ENCODE data around the gene EMP2.

EMP2 gene

DNA sequence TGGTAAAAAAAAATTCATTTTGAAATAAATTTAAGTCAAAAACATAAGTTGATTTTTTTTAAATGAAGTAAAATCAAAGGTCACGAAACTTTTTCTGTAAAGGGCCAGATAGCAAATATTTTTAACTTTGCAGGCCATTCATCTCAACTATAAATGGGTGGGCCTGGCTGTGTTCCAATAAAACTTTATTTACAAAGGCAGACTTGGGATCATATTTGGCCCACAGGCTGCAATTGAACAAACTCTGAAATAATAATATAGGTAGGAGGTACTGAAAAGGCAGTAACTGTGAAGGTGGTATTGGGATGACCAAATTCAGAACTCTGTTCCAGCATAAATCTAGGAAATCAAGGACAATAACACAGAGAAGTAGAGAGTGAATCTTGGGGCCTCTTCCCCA lies 12.2 kb upstream of the EMP2 start:
- Histone ChIP-seq H3K36me3 (ENCODE audit: control insufficient read depth, insufficient read depth, low read length) (no peaks in the 10 kb centered on the region), H3K27ac (ENCODE audit: low read depth, low read length, severe bottlenecking) (no peak overlapping the region), H3K4me3 (ENCODE audit: extremely low read depth, insufficient read depth, low read length, poor library complexity, severe bottlenecking) (no peak overlapping the region), H3K4me1 (ENCODE audit: control insufficient read depth, insufficient read depth, low read length, poor library complexity, severe bottlenecking) (no peaks in the 10 kb centered on the region), H3K9me3 (ENCODE audit: control insufficient read depth, low read length) (no peaks in the 10 kb centered on the region)
- 80% methylated on average over 1 of the region's 1 CpG; no CpG with 5 or more reads in 1 of the 2 experiments for WGBS, 2 experiments (ENCODE audit: insufficient coverage in 2 of 2)

DNA sequence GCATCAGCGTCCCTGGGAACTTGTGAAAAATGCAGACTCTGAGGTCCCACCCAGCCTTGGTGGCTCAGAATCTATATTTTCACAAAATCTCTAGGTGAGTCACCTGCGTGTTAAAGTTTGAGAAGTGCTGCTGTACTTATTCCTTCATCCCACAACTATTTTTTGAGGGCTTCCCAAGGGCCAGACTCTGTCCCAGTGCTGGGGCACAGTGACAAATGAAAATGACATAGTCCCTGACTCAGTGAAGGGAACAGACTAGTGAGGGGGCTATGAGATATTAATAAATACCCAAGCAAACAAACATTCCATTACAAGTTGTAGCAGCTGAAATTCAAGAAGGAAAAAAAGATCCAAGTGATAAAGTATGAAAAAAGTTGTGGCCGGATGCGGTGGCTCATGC lies 9.9 kb upstream of the EMP2 start:
- H3K27ac ChIP-seq (ENCODE audit: low read depth, low read length, severe bottlenecking): no peak overlapping the region
- no peak overlapping the region for H3K4me3 ChIP-seq (ENCODE audit: extremely low read depth, insufficient read depth, low read length, poor library complexity, severe bottlenecking)
- H3K4me1 ChIP-seq (ENCODE audit: control insufficient read depth, insufficient read depth, low read length, poor library complexity, severe bottlenecking): peaks cover 4% of the 10 kb centered on the region

DNA sequence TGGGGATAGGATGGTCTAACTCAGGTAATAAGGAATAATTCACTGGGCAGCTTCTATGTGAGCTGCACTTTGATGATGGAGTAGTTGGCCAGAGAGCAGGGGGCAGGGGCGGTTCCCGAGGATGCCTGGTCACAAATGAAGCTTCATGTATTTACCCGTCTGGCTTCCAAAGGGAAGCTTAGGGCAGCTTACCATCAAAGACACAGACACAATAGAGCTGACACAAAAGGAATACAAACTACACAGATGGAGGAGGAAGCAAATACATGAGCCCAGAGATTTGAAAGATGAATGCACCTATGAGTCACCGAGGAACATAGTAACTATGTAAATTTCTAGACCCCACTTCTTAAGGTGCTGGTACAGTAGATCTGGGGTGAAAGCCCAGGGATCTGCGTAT lies 8.7 kb upstream of the EMP2 start:
- Histone ChIP-seq H3K9me3 (ENCODE audit: control insufficient read depth, low read length) (no peaks in the 10 kb centered on the region), H3K4me1 (ENCODE audit: control insufficient read depth, insufficient read depth, low read length, poor library complexity, severe bottlenecking) (peaks cover 10% of the 10 kb centered on the region), H3K4me3 (ENCODE audit: extremely low read depth, insufficient read depth, low read length, poor library complexity, severe bottlenecking) (no peak overlapping the region), H3K36me3 (ENCODE audit: control insufficient read depth, insufficient read depth, low read length) (no peaks in the 10 kb centered on the region), H3K27ac (ENCODE audit: low read depth, low read length, severe bottlenecking) (no peak overlapping the region)
- WGBS, 2 experiments (ENCODE audit: insufficient coverage in 2 of 2): 76 to 92% methylated on average over 2 of the region's 5 CpGs

More for the DNA sequence above, 9.9 kb upstream of the EMP2 start:
- 92 to 100% methylated on average over 2 to 3 of the region's 4 CpGs for WGBS, 2 experiments (ENCODE audit: insufficient coverage in 2 of 2)
- Histone ChIP-seq H3K9me3 (ENCODE audit: control insufficient read depth, low read length) (no peaks in the 10 kb centered on the region), H3K36me3 (ENCODE audit: control insufficient read depth, insufficient read depth, low read length) (no peaks in the 10 kb centered on the region)

DNA sequence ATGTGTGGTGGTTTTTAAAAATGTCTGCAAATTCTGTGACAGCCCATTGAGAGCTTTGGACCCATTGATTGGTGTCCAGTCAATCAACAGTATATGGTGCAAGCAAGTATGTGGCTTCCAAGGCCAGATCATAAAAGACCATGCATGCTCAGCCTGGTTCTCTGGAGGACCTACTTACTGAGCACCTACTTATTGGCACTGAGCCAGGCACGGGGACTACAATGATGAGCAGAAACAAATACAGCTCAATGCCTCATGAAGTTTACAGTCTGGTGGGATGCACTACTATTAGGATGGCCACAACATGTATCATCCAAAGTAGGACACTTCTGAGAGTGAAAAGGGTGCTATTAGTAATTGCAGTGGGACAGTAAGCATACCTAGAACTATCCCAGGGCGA lies 7.2 kb upstream of the EMP2 start:
- no peak overlapping the region for H3K4me3 ChIP-seq (ENCODE audit: extremely low read depth, insufficient read depth, low read length, poor library complexity, severe bottlenecking)
- peaks cover 10% of the 10 kb centered on the region for H3K4me1 ChIP-seq (ENCODE audit: control insufficient read depth, insufficient read depth, low read length, poor library complexity, severe bottlenecking)
- no peak overlapping the region for H3K27ac ChIP-seq (ENCODE audit: low read depth, low read length, severe bottlenecking)
- H3K9me3 ChIP-seq (ENCODE audit: control insufficient read depth, low read length): no peaks in the 10 kb centered on the region
- WGBS, 2 experiments (ENCODE audit: insufficient coverage in 2 of 2): 83 to 88% methylated on average over 1 of the region's 2 CpGs
- H3K36me3 ChIP-seq (ENCODE audit: control insufficient read depth, insufficient read depth, low read length): no peaks in the 10 kb centered on the region

DNA sequence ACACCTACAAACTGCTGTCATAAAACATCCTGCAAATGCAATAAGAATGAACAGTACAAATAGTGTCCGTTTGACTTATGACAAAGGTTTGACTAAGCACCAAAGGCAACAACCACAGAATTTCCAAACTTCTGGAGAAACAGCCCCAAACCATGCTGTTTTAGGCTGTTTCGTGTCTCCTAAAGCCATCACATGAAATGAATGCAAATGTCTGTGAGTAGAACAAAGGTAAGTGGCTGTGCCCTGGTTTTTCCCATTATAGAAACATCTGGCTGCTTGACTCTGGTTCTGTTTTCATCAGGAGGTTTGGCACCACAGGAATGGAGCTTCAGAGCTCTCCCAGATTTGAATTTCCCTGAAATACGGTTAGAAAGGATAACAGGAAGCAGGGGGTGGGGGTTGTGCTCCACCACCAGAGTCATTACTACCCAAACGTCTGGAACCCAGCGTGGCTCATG lies 4.6 kb upstream of the EMP2 start:
- WGBS, 2 experiments (ENCODE audit: insufficient coverage in 2 of 2): 70 to 100% methylated on average over 1 to 4 of the region's 5 CpGs
- H3K27ac ChIP-seq (ENCODE audit: low read depth, low read length, severe bottlenecking): no peak overlapping the region

DNA sequence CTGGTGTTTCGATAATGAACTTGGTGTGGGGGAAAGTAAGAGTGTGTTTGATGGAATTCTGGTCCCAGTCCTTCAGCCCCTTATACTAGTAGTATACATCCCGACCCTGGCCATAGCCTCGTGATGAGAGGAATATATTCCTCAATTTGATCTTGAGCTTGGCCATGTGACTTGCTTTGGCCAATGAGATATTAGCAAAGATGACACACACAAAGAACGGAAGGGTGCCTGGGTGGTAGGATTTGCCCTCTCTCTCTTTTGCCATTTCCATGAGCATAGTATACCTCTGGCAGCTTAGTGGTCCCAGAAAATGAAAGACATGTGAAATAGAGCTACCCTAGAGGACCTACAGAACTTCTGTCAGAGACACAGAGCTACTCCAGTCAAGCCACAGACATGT lies 2.9 kb upstream of the EMP2 start:
- H3K4me3 ChIP-seq (ENCODE audit: extremely low read depth, insufficient read depth, low read length, poor library complexity, severe bottlenecking): no peak overlapping the region
- WGBS, 2 experiments (ENCODE audit: insufficient coverage in 2 of 2): 86 to 100% methylated on average over 1 of the region's 4 CpGs
- H3K9me3 ChIP-seq (ENCODE audit: control insufficient read depth, low read length): no peaks in the 10 kb centered on the region
- H3K27ac ChIP-seq (ENCODE audit: low read depth, low read length, severe bottlenecking): no peak overlapping the region
- peaks cover 20% of the 10 kb centered on the region for H3K4me1 ChIP-seq (ENCODE audit: control insufficient read depth, insufficient read depth, low read length, poor library complexity, severe bottlenecking)
- H3K36me3 ChIP-seq (ENCODE audit: control insufficient read depth, insufficient read depth, low read length): no peaks in the 10 kb centered on the region

More for the DNA sequence above, 4.6 kb upstream of the EMP2 start:
- no peak overlapping the region for H3K4me3 ChIP-seq (ENCODE audit: extremely low read depth, insufficient read depth, low read length, poor library complexity, severe bottlenecking)
- H3K9me3 ChIP-seq (ENCODE audit: control insufficient read depth, low read length): no peaks in the 10 kb centered on the region
- no peaks in the 10 kb centered on the region for H3K36me3 ChIP-seq (ENCODE audit: control insufficient read depth, insufficient read depth, low read length)
- H3K4me1 ChIP-seq (ENCODE audit: control insufficient read depth, insufficient read depth, low read length, poor library complexity, severe bottlenecking): peaks cover 10% of the 10 kb centered on the region

DNA sequence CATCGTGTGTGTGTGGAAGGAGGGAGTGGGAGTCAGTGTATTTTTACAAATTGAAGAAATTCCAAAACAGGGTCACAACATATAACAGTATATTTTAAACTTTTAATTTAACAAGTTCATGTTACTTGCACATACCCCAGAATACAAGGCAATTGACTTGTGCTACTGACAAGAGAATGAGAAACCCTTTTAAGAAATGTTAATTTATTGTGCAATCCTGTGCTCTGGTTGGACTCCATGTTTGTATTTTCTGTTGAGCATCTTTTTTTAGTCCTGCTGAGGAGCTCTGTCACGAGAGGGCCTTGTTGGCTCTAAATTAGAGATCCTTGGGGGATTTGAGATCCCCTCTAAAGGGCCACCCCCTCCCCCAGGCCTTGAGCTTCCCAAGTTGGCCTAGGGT lies 1.1 kb upstream of the EMP2 start:
- no peaks in the 10 kb centered on the region for H3K36me3 ChIP-seq (ENCODE audit: control insufficient read depth, insufficient read depth, low read length)
- peaks cover 34% of the 10 kb centered on the region for H3K4me1 ChIP-seq (ENCODE audit: control insufficient read depth, insufficient read depth, low read length, poor library complexity, severe bottlenecking)
- no peak overlapping the region for H3K27ac ChIP-seq (ENCODE audit: low read depth, low read length, severe bottlenecking)
- 60% methylated on average over 1 of the region's 2 CpGs; no CpG with 5 or more reads in 1 of the 2 experiments for WGBS, 2 experiments (ENCODE audit: insufficient coverage in 2 of 2)
- no peak overlapping the region for H3K4me3 ChIP-seq (ENCODE audit: extremely low read depth, insufficient read depth, low read length, poor library complexity, severe bottlenecking)
- no peaks in the 10 kb centered on the region for H3K9me3 ChIP-seq (ENCODE audit: control insufficient read depth, low read length)

DNA sequence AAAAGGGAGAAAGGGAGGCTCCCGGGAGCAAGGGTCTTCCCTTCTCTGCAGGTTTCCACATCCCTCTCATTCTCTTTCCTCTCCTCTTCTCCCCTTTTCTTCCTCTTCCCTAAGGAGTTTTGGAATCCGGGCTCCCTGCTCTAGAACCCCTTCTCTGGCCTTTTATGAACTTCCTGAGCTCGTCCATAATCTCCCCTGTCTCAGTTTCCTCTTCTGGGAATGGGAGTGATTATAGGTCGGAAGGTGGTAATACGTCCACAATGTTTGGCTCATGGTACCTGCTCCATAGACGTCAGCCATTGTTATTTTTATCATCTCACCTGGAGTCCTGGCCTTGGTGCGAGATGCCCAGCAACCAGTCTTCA lies 467 bp upstream of the EMP2 start:
- Histone ChIP-seq H3K36me3 (ENCODE audit: control insufficient read depth, insufficient read depth, low read length) (no peaks in the 10 kb centered on the region), H3K4me1 (ENCODE audit: control insufficient read depth, insufficient read depth, low read length, poor library complexity, severe bottlenecking) (peaks cover 41% of the 10 kb centered on the region), H3K4me3 (ENCODE audit: extremely low read depth, insufficient read depth, low read length, poor library complexity, severe bottlenecking) (peak overlapping the region; percentile 63), H3K9me3 (ENCODE audit: control insufficient read depth, low read length) (no peaks in the 10 kb centered on the region), H3K27ac (ENCODE audit: low read depth, low read length, severe bottlenecking) (peak overlapping the region; percentile 49)
- WGBS, 2 experiments (ENCODE audit: insufficient coverage in 2 of 2): 42 to 70% methylated on average over 2 to 3 of the region's 7 CpGs

DNA sequence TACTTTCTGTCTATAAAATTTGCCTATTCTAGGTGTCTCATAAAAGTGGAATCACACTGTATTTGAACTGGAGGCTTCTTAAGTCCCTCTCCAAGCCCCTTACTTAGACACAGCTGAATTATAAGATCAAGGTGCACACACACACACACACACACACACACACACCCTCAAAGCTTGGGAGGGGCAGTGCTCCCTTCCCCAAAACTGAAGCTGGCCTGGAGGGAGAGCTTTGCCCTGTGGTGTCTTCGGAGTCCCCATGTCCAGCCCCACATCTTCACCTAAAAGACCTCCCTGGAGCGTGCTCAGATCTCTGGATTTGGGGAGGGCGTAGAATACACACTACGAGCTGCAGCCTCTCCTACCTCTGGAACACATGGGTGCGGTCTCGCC lies 828 bp downstream of the EMP2 start:
- Histone ChIP-seq H3K4me1 (ENCODE audit: control insufficient read depth, insufficient read depth, low read length, poor library complexity, severe bottlenecking) (peaks cover 37% of the 10 kb centered on the region), H3K36me3 (ENCODE audit: control insufficient read depth, insufficient read depth, low read length) (no peaks in the 10 kb centered on the region), H3K9me3 (ENCODE audit: control insufficient read depth, low read length) (no peaks in the 10 kb centered on the region), H3K4me3 (ENCODE audit: extremely low read depth, insufficient read depth, low read length, poor library complexity, severe bottlenecking) (peak overlapping the region; percentile 63), H3K27ac (ENCODE audit: low read depth, low read length, severe bottlenecking) (no peak overlapping the region)
- 8 to 11% methylated on average over 2 to 5 of the region's 6 CpGs for WGBS, 2 experiments (ENCODE audit: insufficient coverage in 2 of 2)

DNA sequence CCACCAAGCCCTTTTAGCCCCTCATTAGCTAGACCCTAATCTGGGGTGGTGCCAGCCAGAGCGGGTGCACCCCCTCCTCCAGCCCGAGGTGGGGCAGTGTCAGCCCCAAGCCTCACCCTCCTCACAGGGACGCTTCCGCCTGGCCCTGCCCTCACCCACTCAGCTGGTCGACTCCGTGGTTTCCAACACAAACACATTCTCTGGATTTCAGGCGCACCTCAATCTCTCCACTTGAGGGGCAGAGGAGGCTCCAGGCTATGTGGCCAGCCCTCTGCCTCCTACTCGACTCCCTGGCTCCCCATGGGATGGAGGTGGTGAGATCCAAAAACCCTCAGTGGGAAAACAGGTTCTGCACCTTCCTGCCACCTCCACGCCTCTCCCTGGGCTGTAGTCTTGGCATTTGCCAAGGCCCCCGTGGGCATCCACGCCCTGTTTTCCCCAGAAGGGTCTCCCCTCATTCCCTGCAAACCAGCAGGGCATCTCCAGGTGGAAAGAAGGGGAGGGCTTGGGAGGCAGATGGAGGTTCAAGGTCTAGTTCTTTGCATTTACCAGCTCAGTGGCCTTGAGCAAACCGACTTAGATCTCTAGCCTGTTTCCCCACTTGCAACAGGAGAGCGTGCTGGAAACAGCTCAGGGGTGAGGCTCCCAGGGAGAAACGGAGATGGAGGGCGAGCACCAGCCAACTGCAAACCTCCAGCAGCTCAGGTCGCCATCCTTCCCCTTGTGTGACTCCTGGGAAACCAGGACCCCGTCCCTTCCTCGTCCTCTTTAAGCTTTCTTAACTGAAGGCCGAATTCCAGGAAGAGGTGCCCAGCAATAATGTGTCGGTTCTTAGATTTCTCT lies 1.7 kb downstream of the EMP2 start:
- no peak overlapping the region for H3K27ac ChIP-seq (ENCODE audit: low read depth, low read length, severe bottlenecking)
- peaks cover 37% of the 10 kb centered on the region for H3K4me1 ChIP-seq (ENCODE audit: control insufficient read depth, insufficient read depth, low read length, poor library complexity, severe bottlenecking)
- H3K4me3 ChIP-seq (ENCODE audit: extremely low read depth, insufficient read depth, low read length, poor library complexity, severe bottlenecking): peak overlapping the region; percentile 63
- H3K9me3 ChIP-seq (ENCODE audit: control insufficient read depth, low read length): no peaks in the 10 kb centered on the region
- H3K36me3 ChIP-seq (ENCODE audit: control insufficient read depth, insufficient read depth, low read length): no peaks in the 10 kb centered on the region
- WGBS, 2 experiments (ENCODE audit: insufficient coverage in 2 of 2): 87 to 91% methylated on average over 14 to 16 of the region's 20 CpGs
